Caco-2 (cell line): ENCODE data around the gene ANO8. TPM values are rescaled to one million over a fixed set of nuclear protein-coding genes. Genes with fewer than 3 reads are reported as not detected.

ENCODE experiments used
- BruUV-seq: library from RNA; stranded (reverse); fragments of 400-500 nt; replicated peaks from 2 replicates; lab custom pipeline; 2021; lab: Mats Ljungman, UMichigan
- CTCF ChIA-PET: fragments of 300-600 bp; sonication (Branson Sonifier 250); formaldehyde crosslinking; loops from one replicate; lab custom pipeline; 2022; ENCODE audit warnings: antibody characterized with exemption; lab: Charles Lee
- POLR2A ChIA-PET: fragments of 300-600 bp; sonication (Branson Sonifier 250); formaldehyde crosslinking; loops from one replicate; lab custom pipeline; 2022; ENCODE audit warnings: antibody characterized with exemption; lab: Charles Lee
- DNase-seq, 2 experiments: peaks; one replicate each; pipeline versions ENCODE4 v3.0.0 to v3.0.0-alpha.2; 2020 to 2022
- H3K27me3 ChIP-seq: replicated peaks from 2 replicates; pipeline ENCODE4 v1.6.0; 2011; ENCODE audit warnings: low read length; ENCODE audit not compliant: control insufficient read depth, insufficient read depth
- H3K36me3 ChIP-seq: 2 replicates; pipeline ENCODE4 v1.5.1; 2011; ENCODE audit warnings: low read length; ENCODE audit not compliant: control insufficient read depth, insufficient read depth
- H3K4me1 ChIP-seq: fragments of 250-450 bp; sonication (Bioruptor Pico); 2 replicates; pipeline ENCODE4 v1.5.1; 2020; ENCODE audit warnings: mild to moderate bottlenecking
- H3K4me3 ChIP-seq: 2 replicates; pipeline ENCODE4 v1.5.1; 2011; ENCODE audit warnings: low read depth, mild to moderate bottlenecking, control low read depth, low read length
- H3K9me3 ChIP-seq: fragments of 250-450 bp; sonication (Bioruptor Pico); 2 replicates; pipeline ENCODE4 v1.5.1; 2020; ENCODE audit warnings: mild to moderate bottlenecking, moderate library complexity
- H3K27ac Mint-ChIP-seq: one replicate; pipeline ENCODE4 v1.8.0; 2022; ENCODE audit warnings: mixed read lengths; ENCODE audit not compliant: unreplicated experiment
- H3K27me3 Mint-ChIP-seq: one replicate; pipeline ENCODE4 v1.8.0; 2022; ENCODE audit warnings: mixed read lengths; ENCODE audit not compliant: insufficient read depth, unreplicated experiment
- H3K36me3 Mint-ChIP-seq: one replicate; pipeline ENCODE4 v1.8.0; 2022; ENCODE audit warnings: mild to moderate bottlenecking, mixed read lengths; ENCODE audit not compliant: insufficient read depth, unreplicated experiment
- H3K4me1 Mint-ChIP-seq: one replicate; pipeline ENCODE4 v1.8.0; 2022; ENCODE audit warnings: low read depth, mixed read lengths; ENCODE audit not compliant: unreplicated experiment
- H3K4me3 Mint-ChIP-seq: one replicate; pipeline ENCODE4 v1.8.0; 2022; ENCODE audit warnings: mild to moderate bottlenecking, moderate library complexity, mixed read lengths; ENCODE audit not compliant: unreplicated experiment
- H3K9me3 Mint-ChIP-seq: one replicate; pipeline ENCODE4 v1.8.0; 2022; ENCODE audit warnings: mixed read lengths; ENCODE audit not compliant: unreplicated experiment
- intact Hi-C: fragments of 100-400 bp; cut with micrococcal nuclease; formaldehyde crosslinking; loops from one replicate; pipeline ENCODE4 v1.10.0; 2022; ENCODE audit not compliant: unreplicated experiment
- total RNA-seq: library from RNA; stranded (reverse); gene quantifications from 2 replicates; pipeline ENCODE4 v1.2.3, GENCODE V29; 2022
- TF ChIP-seq, protein P1 (sequence below), 2 experiments: fragments of 200-600 bp in 1 of 2; IDR thresholded peaks; 1 replicate in 1 of 2; 2 replicates in 1 of 2; pipeline versions ENCODE4 v1.5.1 to v1.8.0; 2011 to 2022; ENCODE audit warnings: antibody characterized with exemption in 1 of 2, control low read depth in 1 of 2, inconsistent platforms in 1 of 2, low read depth in 1 of 2, low read length in 1 of 2, mild to moderate bottlenecking in 1 of 2, moderate library complexity in 1 of 2; ENCODE audit not compliant: insufficient read depth in 1 of 2, severe bottlenecking in 1 of 2, unreplicated experiment in 1 of 2

Gene ANO8
- total RNA-seq, 1 experiment from 2014 or later, result 11.5 TPM

DNA sequence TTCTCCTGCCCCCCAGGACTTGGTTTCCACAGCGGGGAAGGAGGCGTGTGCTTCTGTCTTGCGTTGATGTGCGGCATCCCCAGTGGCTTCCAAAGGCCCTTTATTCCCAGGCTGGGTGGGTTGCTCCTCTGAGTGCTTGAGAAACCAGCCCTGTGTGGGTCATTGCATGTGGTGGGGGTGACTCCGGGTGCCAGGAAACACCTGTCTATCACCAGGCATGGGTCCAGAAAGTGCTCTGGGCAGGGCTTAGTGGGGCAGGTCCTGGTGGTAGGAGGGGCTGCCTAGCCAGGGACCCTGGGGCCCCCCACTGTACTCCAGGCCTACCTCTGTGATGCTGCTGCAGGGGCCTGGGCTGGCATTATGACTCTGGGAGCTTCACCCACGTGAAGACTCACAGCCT, 15.7 kb downstream of the ANO8 start:
- peaks cover 3% of the 10 kb centered on the region; the same call in 1 of the 2 replicates for H3K36me3 ChIP-seq
- no TSS peak for BruUV-seq

GRCh38 chr19:17314007-17314593, 20.6 kb downstream of the ANO8 start:
- Histone ChIP-seq H3K4me3 (no peak overlapping the region), H3K9me3 (no peaks in the 10 kb centered on the region), H3K4me1 (peaks cover 23% of the 10 kb centered on the region), H3K27me3 (no peaks in the 10 kb centered on the region), H3K36me3 (peaks cover 6% of the 10 kb centered on the region)
- intact Hi-C loops, result no loop called here
- peaks cover 11% of the 10 kb centered on the region for H3K4me1 Mint-ChIP-seq
- POLR2A ChIA-PET, result no interaction called here
- BruUV-seq, result no TSS peak
- no peak for DNase-seq
- H3K36me3 Mint-ChIP-seq, result peaks cover 60% of the 10 kb centered on the region
- CTCF ChIA-PET, result no interaction called here
- TF ChIP-seq, protein P1, sequence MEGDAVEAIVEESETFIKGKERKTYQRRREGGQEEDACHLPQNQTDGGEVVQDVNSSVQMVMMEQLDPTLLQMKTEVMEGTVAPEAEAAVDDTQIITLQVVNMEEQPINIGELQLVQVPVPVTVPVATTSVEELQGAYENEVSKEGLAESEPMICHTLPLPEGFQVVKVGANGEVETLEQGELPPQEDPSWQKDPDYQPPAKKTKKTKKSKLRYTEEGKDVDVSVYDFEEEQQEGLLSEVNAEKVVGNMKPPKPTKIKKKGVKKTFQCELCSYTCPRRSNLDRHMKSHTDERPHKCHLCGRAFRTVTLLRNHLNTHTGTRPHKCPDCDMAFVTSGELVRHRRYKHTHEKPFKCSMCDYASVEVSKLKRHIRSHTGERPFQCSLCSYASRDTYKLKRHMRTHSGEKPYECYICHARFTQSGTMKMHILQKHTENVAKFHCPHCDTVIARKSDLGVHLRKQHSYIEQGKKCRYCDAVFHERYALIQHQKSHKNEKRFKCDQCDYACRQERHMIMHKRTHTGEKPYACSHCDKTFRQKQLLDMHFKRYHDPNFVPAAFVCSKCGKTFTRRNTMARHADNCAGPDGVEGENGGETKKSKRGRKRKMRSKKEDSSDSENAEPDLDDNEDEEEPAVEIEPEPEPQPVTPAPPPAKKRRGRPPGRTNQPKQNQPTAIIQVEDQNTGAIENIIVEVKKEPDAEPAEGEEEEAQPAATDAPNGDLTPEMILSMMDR (IDR thresholded peaks at IDR 0.05; ENCODE audit: insufficient read depth in 1 of 2, low read depth in 1 of 2, low read length in 1 of 2, severe bottlenecking in 1 of 2, unreplicated experiment in 1 of 2), result no peak
- H3K27ac Mint-ChIP-seq, result no peak overlapping the region
- H3K4me3 Mint-ChIP-seq, result no peak overlapping the region
- no peaks in the 10 kb centered on the region for H3K9me3 Mint-ChIP-seq
- no peaks in the 10 kb centered on the region for H3K27me3 Mint-ChIP-seq

More for the DNA sequence above, 15.7 kb downstream of the ANO8 start:
- ChIA-PET POLR2A (no interaction called here), CTCF (no interaction called here)
- Mint-ChIP-seq H3K4me3 (no peak overlapping the region), H3K9me3 (no peaks in the 10 kb centered on the region), H3K4me1 (no peaks in the 10 kb centered on the region), H3K36me3 (peaks cover 62% of the 10 kb centered on the region), H3K27ac (no peak overlapping the region), H3K27me3 (no peaks in the 10 kb centered on the region)
- no peaks in the 10 kb centered on the region for H3K9me3 ChIP-seq
- H3K4me3 ChIP-seq, result no peak overlapping the region
- no peak for DNase-seq
- H3K4me1 ChIP-seq, result no peaks in the 10 kb centered on the region
- H3K27me3 ChIP-seq, result no peaks in the 10 kb centered on the region
- TF ChIP-seq, protein P1 (IDR thresholded peaks at IDR 0.05; ENCODE audit: insufficient read depth in 1 of 2, low read depth in 1 of 2, low read length in 1 of 2, severe bottlenecking in 1 of 2, unreplicated experiment in 1 of 2), result no peak
- intact Hi-C loops, result no loop called here

- Histone ChIP-seq H3K9me3 (no peaks in the 10 kb centered on the region), H3K4me1 (peaks cover 23% of the 10 kb centered on the region), H3K36me3 (peaks cover 6% of the 10 kb centered on the region), H3K27me3 (no peaks in the 10 kb centered on the region), H3K4me3 (no peak overlapping the region)
- Mint-ChIP-seq H3K9me3 (no peaks in the 10 kb centered on the region), H3K4me1 (peaks cover 19% of the 10 kb centered on the region), H3K27ac (peak overlapping the region; percentile 84), H3K27me3 (no peaks in the 10 kb centered on the region), H3K4me3 (peak overlapping the region; percentile 53), H3K36me3 (peaks cover 64% of the 10 kb centered on the region)
- no TSS peak for BruUV-seq
- TF ChIP-seq, protein P1 (IDR thresholded peaks at IDR 0.05; ENCODE audit: insufficient read depth in 1 of 2, low read depth in 1 of 2, low read length in 1 of 2, severe bottlenecking in 1 of 2, unreplicated experiment in 1 of 2), result no peak
- POLR2A ChIA-PET, result no interaction called here
- no peak for DNase-seq
- intact Hi-C loops, result no loop called here
- CTCF ChIA-PET, result interaction anchor here (0.9 to 1.7 kb wide), 2 partner anchors 17 to 20 kb away, joined by 3 to 7 read pairs; no protein-coding TSS in a partner anchor
These were observed 22.2 kb downstream of the ANO8 start for GRCh38 chr19:17312189-17313113.
